SU-DHL-6 (cell line): Measurements from ENCODE around the gene DCC.

ENCODE experiments used
- CTCF ChIP-seq: fragments of 200-600 bp; sonication (generic); IDR thresholded peaks from one replicate; pipeline ENCODE4 v1.5.1; 2017; ENCODE audit warnings: antibody characterized with exemption, mild to moderate bottlenecking, low read length, moderate library complexity; ENCODE audit not compliant: insufficient read depth, poor library complexity, severe bottlenecking
- EZH2phosphoT487 ChIP-seq: fragments of 200-600 bp; sonication (generic), shearing (Covaris generic); conservative IDR thresholded peaks from 2 replicates; pipeline ENCODE4 v1.6.1; 2018; ENCODE audit warnings: mild to moderate bottlenecking, antibody characterized with exemption, low read length, moderate library complexity, mixed read lengths

GRCh38 chr18:53441761-53442414 is 1101.9 kb downstream of the DCC start:
- TF ChIP-seq CTCF: no peak
- TF ChIP-seq EZH2phosphoT487: no peak
